Measurements from ENCODE around the gene MESD. TPM values are rescaled to one million over a fixed set of nuclear protein-coding genes. Genes with fewer than 3 reads are reported as not detected.

The MESD gene
- total RNA-seq, 3 donors from 2014 or later = 18.5 to 24.5 (median 21.3) TPM

- H3K9me3 ChIP-seq = no peaks in the 10 kb centered on the region
- H3K4me1 ChIP-seq (ENCODE audit: low read depth) = peaks cover 4% of the 10 kb centered on the region
- TF ChIP-seq CTCF (IDR thresholded peaks at IDR 0.05) = no peak
- intact Hi-C loops (cut with DNase I, micrococcal nuclease) = no loop called here
- no peak for DNase-seq
- no peak overlapping the region for H3K4me3 ChIP-seq
- ATAC-seq = no peak
- H3K36me3 ChIP-seq (ENCODE audit: low read depth) = no peaks in the 10 kb centered on the region
Observed at GRCh38 chr15:80918196-80918783, 71.3 kb downstream of the MESD start.

DNA sequence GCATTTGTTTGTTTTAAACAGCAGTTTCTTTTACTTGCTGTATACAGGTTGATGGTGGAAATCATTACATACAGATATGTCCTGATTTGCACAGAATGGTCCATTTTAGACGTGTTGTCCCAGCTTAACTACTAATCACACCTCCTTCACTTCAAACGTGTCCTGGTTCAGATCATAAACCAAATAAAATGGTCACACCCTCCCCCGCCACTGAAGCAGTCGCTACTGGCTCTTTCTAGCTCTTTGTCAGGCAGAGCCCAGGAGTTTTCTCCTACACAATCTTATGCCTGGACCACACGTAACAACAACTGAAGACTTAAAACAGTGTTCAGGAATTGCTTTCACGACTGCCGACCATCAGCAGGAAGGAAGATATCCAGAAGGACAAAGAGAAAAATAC, 73.6 kb downstream of the MESD start:
- DNase-seq (peak in 2 of 3 donors; percentile 37 to 61), ATAC-seq (peak; percentile 60)
- no peak for TF ChIP-seq CTCF (IDR thresholded peaks at IDR 0.05)
- no peak overlapping the region for H3K4me3 ChIP-seq
- peaks cover 4% of the 10 kb centered on the region for H3K4me1 ChIP-seq (ENCODE audit: low read depth)
- intact Hi-C loops (cut with DNase I, micrococcal nuclease) = no loop called here
- H3K36me3 ChIP-seq (ENCODE audit: low read depth) = no peaks in the 10 kb centered on the region
- H3K9me3 ChIP-seq = no peaks in the 10 kb centered on the region

- peaks cover 4% of the 10 kb centered on the region for H3K4me1 ChIP-seq (ENCODE audit: low read depth)
- TF ChIP-seq CTCF (IDR thresholded peaks at IDR 0.05) = no peak
- ATAC-seq (peak; percentile 32), DNase-seq (no peak)
- no peak overlapping the region for H3K4me3 ChIP-seq
- intact Hi-C loops (cut with DNase I, micrococcal nuclease) = no loop called here
- H3K36me3 ChIP-seq (ENCODE audit: low read depth) = no peaks in the 10 kb centered on the region
- no peaks in the 10 kb centered on the region for H3K9me3 ChIP-seq
Observed at GRCh38 chr15:80915472-80915871, 74.1 kb downstream of the MESD start.

- H3K4me3 ChIP-seq = no peak overlapping the region
- DNase-seq (no peak), ATAC-seq (no peak)
- H3K9me3 ChIP-seq = no peaks in the 10 kb centered on the region
- peaks cover 4% of the 10 kb centered on the region for H3K4me1 ChIP-seq (ENCODE audit: low read depth)
- no peaks in the 10 kb centered on the region for H3K36me3 ChIP-seq (ENCODE audit: low read depth)
- intact Hi-C loops (cut with DNase I, micrococcal nuclease) = no loop called here
- TF ChIP-seq CTCF (IDR thresholded peaks at IDR 0.05) = no peak
Observed at GRCh38 chr15:80913541-80913940, 76.1 kb downstream of the MESD start.

- DNase-seq (no peak), ATAC-seq (no peak)
- TF ChIP-seq CTCF (IDR thresholded peaks at IDR 0.05) = no peak
- Histone ChIP-seq H3K36me3 (ENCODE audit: low read depth) (no peaks in the 10 kb centered on the region), H3K4me1 (ENCODE audit: low read depth) (peaks cover 4% of the 10 kb centered on the region), H3K4me3 (no peak overlapping the region), H3K9me3 (no peaks in the 10 kb centered on the region)
- intact Hi-C loops (cut with DNase I, micrococcal nuclease) = no loop called here
Observed at GRCh38 chr15:80912673-80913072, 76.9 kb downstream of the MESD start.

DNA sequence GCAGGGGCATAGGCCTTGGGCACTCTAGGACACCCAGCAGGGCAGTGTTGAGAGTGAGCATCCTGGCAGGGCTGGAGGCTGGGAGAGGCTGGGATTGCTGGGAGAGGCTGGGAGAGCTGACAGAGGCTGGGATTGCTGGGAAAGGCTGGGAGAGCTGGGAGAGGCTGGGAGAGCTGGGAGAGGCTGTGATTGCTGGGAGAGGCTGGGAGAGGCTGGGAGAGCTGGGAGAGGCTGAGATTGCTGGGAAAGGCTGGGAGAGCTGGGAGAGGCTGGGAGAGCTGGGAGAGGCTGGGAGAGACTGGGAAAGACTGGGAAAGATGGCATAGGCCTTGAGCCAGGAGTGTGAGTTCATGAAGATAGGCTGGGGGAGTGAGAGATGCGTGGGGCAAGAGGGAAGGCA, 77.8 kb downstream of the MESD start:
- peak; percentile 87 for ATAC-seq
- TF ChIP-seq CTCF (IDR thresholded peaks at IDR 0.05) = no peak
- Histone ChIP-seq H3K36me3 (ENCODE audit: low read depth) (no peaks in the 10 kb centered on the region), H3K4me1 (ENCODE audit: low read depth) (peaks cover 4% of the 10 kb centered on the region), H3K4me3 (no peak overlapping the region), H3K9me3 (no peaks in the 10 kb centered on the region)
- DNase-seq = peak; percentile 20 to 66 (median 65)
- intact Hi-C loops (cut with DNase I, micrococcal nuclease) = no loop called here

All from mucosa of descending colon (tissue), 3 donors.